ENCODE data around the gene PHGDH. TPM values are rescaled to one million over a fixed set of nuclear protein-coding genes. Genes with fewer than 3 reads are reported as not detected.

The PHGDH gene
- total RNA-seq, 3 donors from 2014 or later = 3.3 to 32.9 (median 13.2) TPM

DNA sequence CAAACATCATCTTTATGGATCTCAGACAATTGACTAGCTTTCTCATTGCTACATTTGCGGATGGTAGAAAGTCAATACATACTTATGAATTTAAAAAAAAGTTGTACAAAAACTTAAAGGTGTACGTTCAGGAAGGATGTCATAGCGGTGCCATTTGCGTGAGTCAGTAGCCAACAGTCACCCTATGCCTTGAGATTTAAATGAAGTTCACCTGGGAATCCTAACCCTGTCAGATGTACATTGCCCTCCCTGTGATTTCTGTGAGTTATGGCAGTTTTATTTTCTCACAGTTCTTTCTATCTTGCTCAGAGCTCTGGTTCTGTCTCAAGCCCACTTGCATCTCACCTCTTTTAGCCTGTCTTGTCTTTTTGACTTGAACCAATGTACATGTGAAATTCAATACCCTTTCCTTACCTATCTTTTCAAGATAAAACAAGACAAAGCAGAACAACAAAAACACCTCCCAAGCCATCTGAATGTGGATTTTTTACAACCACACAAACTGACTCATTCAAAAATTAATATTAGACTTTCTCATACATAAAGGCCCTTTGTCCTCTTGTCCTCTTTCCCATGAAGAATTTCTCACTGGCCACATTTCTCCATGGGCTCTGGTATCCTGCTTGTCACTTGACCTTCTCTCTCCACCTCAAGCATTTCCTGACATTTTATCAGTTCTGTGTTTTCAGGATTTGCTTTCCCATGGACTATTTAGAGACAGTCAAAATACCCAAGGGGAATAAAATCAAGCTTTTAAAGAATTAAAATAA, 38.4 kb upstream of the PHGDH start:
- Histone ChIP-seq H3K36me3 (ENCODE audit: low read depth) (no peaks in the 10 kb centered on the region), H3K4me3 (no peak overlapping the region), H3K4me1 (ENCODE audit: low read depth) (no peaks in the 10 kb centered on the region), H3K9me3 (no peaks in the 10 kb centered on the region)
- DNase-seq = no peak
- no peak for TF ChIP-seq CTCF (IDR thresholded peaks at IDR 0.05)
- ATAC-seq = no peak
- intact Hi-C loops (cut with DNase I, micrococcal nuclease) = no loop called here

GRCh38 chr1:119674111-119674526, 37.6 kb upstream of the PHGDH start:
- no peaks in the 10 kb centered on the region for H3K9me3 ChIP-seq
- no peak for ATAC-seq
- no peak for DNase-seq
- intact Hi-C loops (cut with DNase I, micrococcal nuclease) = loop anchor here in 1 of 2 donors (2.0 kb wide), 1 partner anchor 61 kb away; no protein-coding TSS in a partner anchor
- H3K4me1 ChIP-seq (ENCODE audit: low read depth) = no peaks in the 10 kb centered on the region
- H3K36me3 ChIP-seq (ENCODE audit: low read depth) = no peaks in the 10 kb centered on the region
- no peak for TF ChIP-seq CTCF (IDR thresholded peaks at IDR 0.05)
- no peak overlapping the region for H3K4me3 ChIP-seq

- ATAC-seq = peak; percentile 93
- Histone ChIP-seq H3K4me1 (ENCODE audit: low read depth) (no peaks in the 10 kb centered on the region), H3K9me3 (no peaks in the 10 kb centered on the region), H3K4me3 (no peak overlapping the region), H3K36me3 (ENCODE audit: low read depth) (no peaks in the 10 kb centered on the region)
- peak; percentile 34 for TF ChIP-seq CTCF (IDR thresholded peaks at IDR 0.05)
- intact Hi-C loops (cut with DNase I, micrococcal nuclease) = loop anchor here in 1 of 2 donors (2.0 kb wide), 1 partner anchor 62 kb away; no protein-coding TSS in a partner anchor
- DNase-seq = peak in 2 of 3 donors; percentile 41 to 72
Observed at GRCh38 chr1:119674835-119675289, 36.9 kb upstream of the PHGDH start.

DNA sequence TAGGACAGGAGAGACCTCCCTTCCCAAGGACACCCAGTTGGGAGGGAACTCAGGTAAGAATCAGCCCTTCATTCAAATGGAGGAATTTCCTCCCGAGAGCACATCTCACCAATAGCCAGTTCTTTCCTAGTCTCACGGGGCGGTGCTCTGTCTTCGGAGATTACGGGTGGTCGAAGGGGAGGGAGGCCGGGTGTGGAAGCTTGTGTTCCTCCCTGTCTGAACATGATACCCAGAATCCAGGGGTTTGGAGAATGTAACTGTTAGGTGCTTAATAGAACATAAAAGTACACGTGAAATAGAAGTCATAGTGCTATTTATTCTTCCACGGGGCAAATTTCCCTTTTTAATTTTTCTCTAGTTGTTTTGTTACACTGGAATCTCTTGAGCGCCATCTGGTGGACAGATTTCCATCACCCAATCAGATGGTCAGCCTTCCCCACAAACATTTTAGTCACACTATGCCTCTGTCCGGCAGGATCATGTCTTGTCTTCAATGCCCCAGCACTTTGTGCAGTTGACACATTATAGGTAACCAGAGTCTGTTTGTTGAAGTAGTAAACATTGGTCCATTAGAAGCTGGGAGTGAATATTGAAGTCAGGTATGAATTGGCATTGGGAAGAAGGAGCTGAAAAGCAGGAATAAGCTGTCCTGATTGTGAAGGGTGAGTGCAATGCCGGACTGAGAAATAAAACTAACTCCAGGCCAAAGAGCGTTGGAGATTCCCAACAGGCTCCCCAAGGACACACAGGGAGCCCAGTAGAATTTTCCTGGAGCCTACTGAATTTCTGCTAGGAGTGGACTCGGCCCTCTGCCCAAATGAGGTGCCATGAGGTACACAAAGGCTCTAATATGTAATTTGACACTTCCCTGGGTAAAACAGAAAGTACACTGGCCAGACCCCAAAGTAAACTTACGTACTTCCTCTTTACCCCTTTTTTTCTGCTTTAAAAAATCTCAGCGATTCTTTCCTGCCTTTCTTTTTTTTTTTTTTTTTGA, 36.1 kb upstream of the PHGDH start:
- H3K9me3 ChIP-seq = no peaks in the 10 kb centered on the region
- no peaks in the 10 kb centered on the region for H3K4me1 ChIP-seq (ENCODE audit: low read depth)
- intact Hi-C loops (cut with DNase I, micrococcal nuclease) = loop anchor here in 1 of 2 donors (2.0 kb wide), 1 partner anchor 63 kb away; no protein-coding TSS in a partner anchor
- TF ChIP-seq CTCF (IDR thresholded peaks at IDR 0.05) = peak; percentile 74
- H3K4me3 ChIP-seq = no peak overlapping the region
- no peaks in the 10 kb centered on the region for H3K36me3 ChIP-seq (ENCODE audit: low read depth)
- ATAC-seq (peak; percentile 82), DNase-seq (peak in 2 of 3 donors; percentile 33 to 98)

DNA sequence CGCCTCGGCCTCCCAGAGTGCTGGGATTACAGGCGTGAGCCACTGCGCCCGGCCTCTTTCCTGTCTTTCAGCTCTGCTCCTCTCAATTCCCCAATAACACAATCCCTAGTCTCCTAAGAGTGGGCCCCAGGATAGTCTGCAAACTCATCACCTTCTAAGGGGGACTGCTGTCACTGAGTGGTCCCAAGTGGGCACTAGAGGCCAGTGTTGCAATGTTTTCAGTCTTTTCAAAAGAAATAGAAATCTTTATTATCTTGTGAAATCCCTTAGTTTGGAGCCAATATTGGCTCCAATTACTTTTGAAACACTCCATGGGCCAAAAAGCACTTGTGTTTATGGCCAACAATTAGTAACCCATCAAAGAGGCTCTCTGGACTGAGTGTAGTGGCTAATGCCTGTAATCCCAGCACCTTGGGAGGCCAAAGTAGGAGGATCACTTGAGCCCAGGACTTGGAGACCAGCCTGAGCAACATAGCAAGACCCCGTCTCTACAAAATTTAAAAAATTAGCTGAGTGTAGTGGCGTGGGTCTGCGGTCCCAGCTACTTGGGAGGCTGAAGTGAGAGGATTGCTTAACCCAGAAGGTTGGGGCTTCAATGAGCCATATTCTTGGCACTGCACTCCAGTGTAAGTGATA, 35.0 kb upstream of the PHGDH start:
- intact Hi-C loops (cut with DNase I, micrococcal nuclease) = no loop called here
- Histone ChIP-seq H3K9me3 (no peaks in the 10 kb centered on the region), H3K4me1 (ENCODE audit: low read depth) (no peaks in the 10 kb centered on the region), H3K4me3 (no peak overlapping the region), H3K36me3 (ENCODE audit: low read depth) (no peaks in the 10 kb centered on the region)
- TF ChIP-seq CTCF (IDR thresholded peaks at IDR 0.05) = no peak
- DNase-seq (no peak), ATAC-seq (no peak)

Measured in mucosa of descending colon (tissue), 3 donors.